ENCODE data around the gene SORBS1. TPM values are rescaled to one million over a fixed set of nuclear protein-coding genes. Genes with fewer than 3 reads are reported as not detected.

Gene SORBS1
- total and polyA plus RNA-seq, 4 donors, result 13.1 to 68.9 (median 44.0) TPM

GRCh38 chr10:95428701-95429100, 132.5 kb downstream of the SORBS1 start:
- Histone ChIP-seq H3K4me1 (ENCODE audit: control insufficient read depth in 5 of 5, insufficient read depth in 5 of 5, low read length in 5 of 5) (peaks cover 4 to 32% (median 10%) of the 10 kb centered on the region in 5 donors), H3K27me3 (ENCODE audit: control insufficient read depth in 3 of 3, insufficient read depth in 3 of 3, low read length in 2 of 3) (no peaks in the 10 kb centered on the region), H3K4me3 (no peak overlapping the region), H3K27ac (ENCODE audit: low read depth in 1 of 2, low read length in 1 of 2) (peak overlapping the region in 1 of 2 donors; percentile 34), H3K9me3 (ENCODE audit: control insufficient read depth in 4 of 4, insufficient read depth in 3 of 4, low read length in 3 of 4) (no peaks in the 10 kb centered on the region), H3K9ac (ENCODE audit: insufficient read depth in 1 of 2, low read length in 2 of 2) (no peak overlapping the region), H3K36me3 (ENCODE audit: control insufficient read depth in 4 of 4, insufficient read depth in 4 of 4, low read length in 4 of 4) (peaks cover 0 to 17% (median 0%) of the 10 kb centered on the region in 4 donors)
- TF ChIP-seq CTCF (IDR thresholded peaks at IDR 0.05; ENCODE audit: control extremely low read depth, extremely low read depth), result no peak
- 88 to 93% methylated on average over 2 of the region's 2 CpGs for WGBS, 2 donors
- no peak for DNase-seq
- no peak for ATAC-seq (ENCODE audit: insufficient read depth, low FRiP score)

GRCh38 chr10:95426482-95426881, 134.7 kb downstream of the SORBS1 start:
- Histone ChIP-seq H3K27ac (ENCODE audit: low read depth in 1 of 2, low read length in 1 of 2) (peak overlapping the region in 1 of 2 donors; percentile 34), H3K36me3 (ENCODE audit: control insufficient read depth in 4 of 4, insufficient read depth in 4 of 4, low read length in 4 of 4) (peaks cover 0 to 14% (median 2%) of the 10 kb centered on the region in 4 donors), H3K9ac (ENCODE audit: insufficient read depth in 1 of 2, low read length in 2 of 2) (no peak overlapping the region), H3K9me3 (ENCODE audit: control insufficient read depth in 4 of 4, insufficient read depth in 3 of 4, low read length in 3 of 4) (no peaks in the 10 kb centered on the region), H3K27me3 (ENCODE audit: control insufficient read depth in 3 of 3, insufficient read depth in 3 of 3, low read length in 2 of 3) (no peaks in the 10 kb centered on the region), H3K4me1 (ENCODE audit: control insufficient read depth in 5 of 5, insufficient read depth in 5 of 5, low read length in 5 of 5) (peaks cover 0 to 25% (median 4%) of the 10 kb centered on the region in 5 donors), H3K4me3 (no peak overlapping the region)
- WGBS, 2 donors, result 85 to 90% methylated on average over 5 of the region's 5 CpGs
- TF ChIP-seq CTCF (IDR thresholded peaks at IDR 0.05; ENCODE audit: control extremely low read depth, extremely low read depth), result no peak
- no peak for DNase-seq
- ATAC-seq (ENCODE audit: insufficient read depth, low FRiP score), result no peak

- Histone ChIP-seq H3K4me1 (ENCODE audit: control insufficient read depth in 5 of 5, insufficient read depth in 5 of 5, low read length in 5 of 5) (peaks cover 0 to 25% (median 4%) of the 10 kb centered on the region in 5 donors), H3K27ac (ENCODE audit: low read depth in 1 of 2, low read length in 1 of 2) (no peak overlapping the region), H3K27me3 (ENCODE audit: control insufficient read depth in 3 of 3, insufficient read depth in 3 of 3, low read length in 2 of 3) (no peaks in the 10 kb centered on the region), H3K36me3 (ENCODE audit: control insufficient read depth in 4 of 4, insufficient read depth in 4 of 4, low read length in 4 of 4) (peaks cover 0 to 11% (median 3%) of the 10 kb centered on the region in 4 donors), H3K9ac (ENCODE audit: insufficient read depth in 1 of 2, low read length in 2 of 2) (no peak overlapping the region), H3K4me3 (no peak overlapping the region), H3K9me3 (ENCODE audit: control insufficient read depth in 4 of 4, insufficient read depth in 3 of 4, low read length in 3 of 4) (no peaks in the 10 kb centered on the region)
- no peak for TF ChIP-seq CTCF (IDR thresholded peaks at IDR 0.05; ENCODE audit: control extremely low read depth, extremely low read depth)
- ATAC-seq (ENCODE audit: insufficient read depth, low FRiP score), result no peak
- whole genome bisulfite sequencing, 2 donors, result 69 to 76% methylated on average over 2 of the region's 2 CpGs
- DNase-seq, result no peak
These were observed 135.3 kb downstream of the SORBS1 start for GRCh38 chr10:95425592-95426465.

All from lung (tissue), 12 donors.